GM12874 (cell line): ENCODE measurements around the gene IQCH.

Source experiments
- CTCF ChIP-seq: IDR thresholded peaks from 2 replicates; pipeline ENCODE4 v1.5.1; 2011; ENCODE audit warnings: low read depth, mild to moderate bottlenecking, control low read depth, low read length, moderate library complexity; ENCODE audit not compliant: insufficient read depth

Gene IQCH

GRCh38 chr15:67369359-67369998 is 114.9 kb downstream of the IQCH start:
- no peak for TF ChIP-seq CTCF

- no peak for TF ChIP-seq CTCF
Observed at GRCh38 chr15:67370206-67370954, 115.8 kb downstream of the IQCH start.

GRCh38 chr15:67372543-67372942 is 118.0 kb downstream of the IQCH start:
- no peak for TF ChIP-seq CTCF

- TF ChIP-seq CTCF, result no peak
Observed at GRCh38 chr15:67372986-67373675, 118.5 kb downstream of the IQCH start.

DNA sequence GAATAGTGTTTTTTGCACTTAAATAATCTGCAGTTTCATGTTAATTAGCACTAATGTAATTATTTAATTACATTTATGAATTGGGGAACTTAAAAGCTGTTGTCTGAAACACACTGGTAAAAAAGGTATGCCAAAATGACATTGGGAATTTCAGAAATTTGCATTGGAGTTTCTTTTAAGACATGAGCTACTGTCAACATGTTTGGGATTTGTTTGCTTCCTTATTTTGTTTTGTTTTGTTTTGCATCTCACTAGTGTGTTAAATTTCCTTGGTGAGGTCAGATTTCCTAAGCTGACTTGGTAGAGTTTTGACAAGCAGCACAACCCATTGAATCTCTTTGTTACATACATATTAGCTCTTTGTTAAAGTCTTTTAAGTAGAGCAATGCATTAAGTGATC is 119.4 kb downstream of the IQCH start:
- TF ChIP-seq CTCF, result no peak

DNA sequence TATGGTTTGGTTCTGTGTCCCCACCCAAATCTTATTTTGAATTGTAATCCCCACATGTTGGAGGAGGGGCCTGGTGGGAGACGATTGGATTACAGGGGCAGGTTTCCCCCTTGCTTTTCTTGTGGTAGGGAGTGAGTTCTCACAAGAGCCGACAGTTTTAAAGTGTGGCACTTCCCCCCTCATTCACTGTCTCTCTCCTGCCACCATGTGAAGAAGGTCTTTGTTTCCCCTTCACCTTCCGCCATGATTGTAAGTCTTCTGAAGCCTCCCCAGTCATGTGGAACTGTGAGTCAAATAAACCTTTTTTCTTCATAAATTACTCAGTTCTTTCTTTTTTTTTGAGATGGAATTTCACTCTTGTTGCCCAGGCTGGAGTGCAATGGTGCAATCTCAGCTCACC is 124.9 kb downstream of the IQCH start:
- no peak for TF ChIP-seq CTCF

DNA sequence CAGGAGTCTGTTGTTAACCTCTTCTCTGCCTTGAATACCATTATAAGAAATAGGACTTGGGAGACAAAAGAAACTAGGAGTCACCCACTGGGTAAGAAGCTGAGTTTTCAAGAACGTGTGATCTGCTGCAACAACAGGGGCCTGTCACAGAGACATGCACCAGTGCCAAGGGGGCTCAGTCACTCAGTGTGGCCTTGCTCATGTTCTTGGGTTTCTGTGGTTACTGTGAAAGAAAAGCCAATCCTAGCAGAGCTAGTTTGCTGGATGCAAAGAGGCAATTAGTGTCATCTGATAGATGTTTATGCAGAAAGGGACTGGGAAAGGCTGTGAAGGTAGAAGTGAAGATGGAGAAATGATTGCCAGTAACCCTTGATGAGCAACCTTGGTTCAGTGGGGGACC is 126.3 kb downstream of the IQCH start:
- TF ChIP-seq CTCF, result no peak
